Panc1 (cell line): ENCODE measurements around the gene ST6GALNAC1. TPM values are rescaled to one million over a fixed set of nuclear protein-coding genes. Genes with fewer than 3 reads are reported as not detected.

Experiments used
- ATAC-seq: fragments of 200-7000 bp; cut with Tn5 transposase; 2 replicates; pipeline ENCODE4 v1.9.1; 2020; ENCODE audit warnings: mild to moderate bottlenecking, moderate library complexity
- BruUV-seq: library from RNA; stranded (reverse); fragments of 400-500 nt; replicated peaks from 2 replicates; lab custom pipeline; 2021; lab: Mats Ljungman, UMichigan
- CTCF ChIA-PET: fragments of 300-600 bp; sonication (Branson Sonifier 250); formaldehyde crosslinking; loops from one replicate; lab custom pipeline; 2022; ENCODE audit warnings: antibody characterized with exemption; lab: Charles Lee
- POLR2A ChIA-PET: fragments of 300-600 bp; sonication (Branson Sonifier 250); formaldehyde crosslinking; loops from one replicate; lab custom pipeline; 2022; ENCODE audit warnings: antibody characterized with exemption; lab: Charles Lee
- DNase-seq: peaks from one replicate; pipeline ENCODE4 v3.0.0-alpha.2; 2010; ENCODE audit warnings: low read depth, low spot score
- H3K27ac ChIP-seq: 2 replicates; pipeline ENCODE4 v1.5.1; 2011; ENCODE audit warnings: mild to moderate bottlenecking, low read length, inconsistent platforms
- H3K27me3 ChIP-seq: fragments of 200-500 bp; sonication (Bioruptor generic); 2 replicates; pipeline ENCODE4 v1.6.0; 2014; ENCODE audit warnings: low read length, inconsistent platforms; ENCODE audit not compliant: control insufficient read depth, insufficient read depth
- H3K36me3 ChIP-seq: fragments of 200-500 bp; sonication (Bioruptor generic); 2 replicates; pipeline ENCODE4 v1.5.1; 2014; ENCODE audit warnings: inconsistent platforms, mild to moderate bottlenecking, low read length, moderate library complexity; ENCODE audit not compliant: control insufficient read depth, insufficient read depth
- H3K4me1 ChIP-seq: 2 replicates; pipeline ENCODE4 v1.5.1; 2011; ENCODE audit warnings: inconsistent platforms, mild to moderate bottlenecking, low read length, moderate library complexity; ENCODE audit not compliant: control insufficient read depth, insufficient read depth
- H3K4me3 ChIP-seq, 2 experiments: 2 replicates each; pipeline ENCODE4 v1.5.1; 2011 to 2012; ENCODE audit warnings: low read depth in 2 of 2, low read length in 2 of 2, mild to moderate bottlenecking in 2 of 2, inconsistent platforms in 1 of 2, moderate library complexity in 1 of 2
- H3K9me3 ChIP-seq: fragments of 200-500 bp; sonication (Bioruptor generic); 2 replicates; pipeline ENCODE4 v1.5.1; 2014; ENCODE audit warnings: low read depth, mild to moderate bottlenecking, inconsistent platforms, low read length, moderate library complexity; ENCODE audit not compliant: control insufficient read depth, insufficient read depth
- CTCF ChIP-seq: fragments of 450-650 bp; IDR thresholded peaks from 2 replicates; pipeline ENCODE4 v1.5.1; 2017; ENCODE audit warnings: mild to moderate bottlenecking
- POLR2AphosphoS5 ChIP-seq: IDR thresholded peaks from 2 replicates; pipeline ENCODE4 v1.6.1; 2012; ENCODE audit warnings: mild to moderate bottlenecking, low read depth, low read length, moderate library complexity
- REST ChIP-seq, 2 experiments: IDR thresholded peaks; 2 replicates each; pipeline ENCODE4 v1.6.1; 2011 to 2012; ENCODE audit warnings: low read depth in 2 of 2, control low read depth in 1 of 2, low read length in 1 of 2, mild to moderate bottlenecking in 1 of 2, moderate library complexity in 1 of 2; ENCODE audit not compliant: insufficient read depth in 1 of 2
- SIN3A ChIP-seq: IDR thresholded peaks from 2 replicates; pipeline ENCODE4 v1.6.1; 2012; ENCODE audit warnings: low read depth, mild to moderate bottlenecking, low read length, moderate library complexity, borderline replicate concordance; ENCODE audit not compliant: insufficient read depth
- TCF7L2 ChIP-seq: IDR thresholded peaks from 2 replicates; pipeline ENCODE4 v1.6.1; 2011; ENCODE audit warnings: mild to moderate bottlenecking, low read depth, low read length, inconsistent platforms
- in situ Hi-C: cut with HindIII; loops from 2 replicates; pipeline ENCODE4 v1.10.0; 2016; ENCODE audit warnings: low sequenced_read_pairs, low pct_unique_long_range_greater_than_20kb
- intact Hi-C: fragments of 100-400 bp; cut with micrococcal nuclease; formaldehyde crosslinking; loops from one replicate; pipeline ENCODE4 v1.10.0; 2022; ENCODE audit not compliant: unreplicated experiment
- total RNA-seq: library from RNA; stranded (reverse); gene quantifications from one replicate; pipeline ENCODE4 v1.2.1, GENCODE V29; 2021; ENCODE audit not compliant: unreplicated experiment

The ST6GALNAC1 gene
- total RNA-seq, 1 experiment from 2014 or later: 0.15 TPM

- intact Hi-C loops: no loop called here
- DNase-seq (no peak), ATAC-seq (no peak)
- CTCF ChIA-PET: interaction anchor here (0.6 to 0.7 kb wide), 2 partner anchors 121 to 456 kb away, joined by 5 to 10 read pairs; no protein-coding TSS in a partner anchor
- H3K27ac ChIP-seq: no peak overlapping the region
- BruUV-seq: no TSS peak
- in situ Hi-C loops: no loop called here
- TF ChIP-seq TCF7L2 (no peak), SIN3A (no peak), REST (IDR thresholded peaks at IDR 0.05; ENCODE audit: insufficient read depth in 1 of 2, low read depth in 2 of 2, low read length in 1 of 2) (no peak), CTCF (no peak), POLR2AphosphoS5 (no peak)
- H3K36me3 ChIP-seq: peaks cover 2% of the 10 kb centered on the region; the same call in 1 of the 2 replicates
- no peak overlapping the region for H3K4me3 ChIP-seq
- no peaks in the 10 kb centered on the region for H3K9me3 ChIP-seq
- POLR2A ChIA-PET: no interaction called here
- no peaks in the 10 kb centered on the region for H3K27me3 ChIP-seq
- H3K4me1 ChIP-seq: peaks cover 16% of the 10 kb centered on the region
Observed at GRCh38 chr17:76667786-76668453, 24.4 kb upstream of the ST6GALNAC1 start.

GRCh38 chr17:76667491-76667755, 23.9 kb upstream of the ST6GALNAC1 start:
- intact Hi-C loops (no loop called here), in situ Hi-C loops (no loop called here)
- ChIA-PET CTCF (interaction anchor here (0.6 kb wide), 1 partner anchor 456 kb away, joined by 5 read pairs; no protein-coding TSS in a partner anchor), POLR2A (no interaction called here)
- Histone ChIP-seq H3K27ac (no peak overlapping the region), H3K4me3 (no peak overlapping the region), H3K27me3 (no peaks in the 10 kb centered on the region), H3K36me3 (peaks cover 2% of the 10 kb centered on the region; the same call in 1 of the 2 replicates), H3K4me1 (peaks cover 14% of the 10 kb centered on the region), H3K9me3 (no peaks in the 10 kb centered on the region)
- ATAC-seq (no peak), DNase-seq (no peak)
- BruUV-seq: no TSS peak
- TF ChIP-seq TCF7L2: no peak
- TF ChIP-seq SIN3A: no peak
- TF ChIP-seq REST (IDR thresholded peaks at IDR 0.05; ENCODE audit: insufficient read depth in 1 of 2, low read depth in 2 of 2, low read length in 1 of 2): no peak
- TF ChIP-seq POLR2AphosphoS5: no peak
- no peak for TF ChIP-seq CTCF
